K562 (cell line): ENCODE results near the gene UNC119. TPM values are rescaled to one million over a fixed set of nuclear protein-coding genes. Genes with fewer than 3 reads are reported as not detected.
A peak's percentile ranks its signal among the peaks of the same experiment; 100 is the strongest.

Experiments used
- ELF1 ChIP-seq: fragments of 200-800 bp; sonication (Bioruptor generic); IDR thresholded peaks from 2 replicates; pipeline ENCODE4 v1.6.1; 2016; ENCODE audit warnings: missing genetic modification characterization, missing compliant biosample characterization
- HNRNPLL ChIP-seq: fragments of 200-400 bp; formaldehyde crosslinking; IDR thresholded peaks from 2 replicates; pipeline ENCODE4 v1.6.1; 2017; ENCODE audit warnings: low read length, low read depth, mild to moderate bottlenecking; ENCODE audit not compliant: poor library complexity, severe bottlenecking
- NFRKB ChIP-seq: fragments of 450-650 bp; IDR thresholded peaks from 2 replicates; pipeline ENCODE4 v1.6.1; 2016; ENCODE audit warnings: low read depth
- SMARCC2 ChIP-seq: fragments of 450-650 bp; IDR thresholded peaks from 2 replicates; pipeline ENCODE4 v1.6.1; 2017; ENCODE audit warnings: antibody characterized with exemption, moderate library complexity, mild to moderate bottlenecking, low read depth
- SMARCE1 ChIP-seq: fragments of 450-650 bp; IDR thresholded peaks from 2 replicates; pipeline ENCODE4 v1.7.1; 2016; ENCODE audit warnings: mild to moderate bottlenecking
- TCF7 ChIP-seq: sonication (generic); IDR thresholded peaks from 2 replicates; pipeline ENCODE4 v1.6.1; 2016; ENCODE audit warnings: antibody characterized with exemption, borderline replicate concordance
- ZBTB8A ChIP-seq: fragments of 450-650 bp; IDR thresholded peaks from 2 replicates; pipeline ENCODE4 v1.6.1; 2018; ENCODE audit warnings: mild to moderate bottlenecking, moderate library complexity; ENCODE audit not compliant: partially characterized antibody
- polyA plus RNA-seq, 8 experiments: library from polyadenylated mRNA; depleted of rRNA in 4 of 8; stranded (reverse) in 5 of 8; unstranded in 3 of 8; fragments of >200 nt; fragmentation: Nextera tagmentation in 2 of 8; fragmentation: Illumina TruSeq in 1 of 8; extraction: Ambion mirVana in 2 of 8; extraction: Trizol in 1 of 8; gene quantifications; 2 replicates each; pipeline versions ENCODE4 v1.2.1 to v1.2.3, GENCODE V29; 2011 to 2014; ENCODE audit warnings: inconsistent platforms in 1 of 8, missing spikeins in 1 of 8
- total RNA-seq, 7 experiments: library from RNA; depleted of rRNA in 6 of 7; stranded (reverse); fragments of >200 nt in 6 of 7; fragmentation: Illumina TruSeq in 2 of 7; extraction: Trizol in 2 of 7; gene quantifications; 2 replicates each; pipeline versions ENCODE4 v1.2.1 to v1.2.3, GENCODE V29; 2011 to 2021; ENCODE audit warnings: low replicate concordance in 1 of 7
- TF ChIP-seq, protein P1 (sequence below), 2 experiments: fragments of 450-650 bp in 1 of 2; sonication (generic) in 1 of 2; formaldehyde crosslinking in 1 of 2; IDR thresholded peaks; 2 replicates each; pipeline versions ENCODE4 v1.7.1 to v1.9.0; 2016 to 2022; ENCODE audit warnings: inconsistent platforms in 1 of 2, mild to moderate bottlenecking in 1 of 2, missing genetic modification reagents in 1 of 2
- TF ChIP-seq, protein P2 (sequence below): conservative IDR thresholded peaks from 2 replicates; pipeline ENCODE4 v1.6.1; 2011; ENCODE audit warnings: low read depth, mild to moderate bottlenecking, low read length; ENCODE audit not compliant: control insufficient read depth
- TF ChIP-seq, protein P3 (sequence below): fragments of 250-450 bp; sonication (Bioruptor Pico); IDR thresholded peaks from 2 replicates; pipeline ENCODE4 v1.5.0; 2022; ENCODE audit warnings: mild to moderate bottlenecking
- TF ChIP-seq, protein P4 (sequence below): fragments of 450-650 bp; IDR thresholded peaks from 2 replicates; pipeline ENCODE4 v1.6.1; 2016; ENCODE audit warnings: borderline replicate concordance

UNC119 gene
- total and polyA plus RNA-seq, 9 of the 15 experiments (the other 6 are each of a cell fraction or from before 2014, with no cell fraction given): 0.37 to 47.7 (median 16.3) TPM

DNA sequence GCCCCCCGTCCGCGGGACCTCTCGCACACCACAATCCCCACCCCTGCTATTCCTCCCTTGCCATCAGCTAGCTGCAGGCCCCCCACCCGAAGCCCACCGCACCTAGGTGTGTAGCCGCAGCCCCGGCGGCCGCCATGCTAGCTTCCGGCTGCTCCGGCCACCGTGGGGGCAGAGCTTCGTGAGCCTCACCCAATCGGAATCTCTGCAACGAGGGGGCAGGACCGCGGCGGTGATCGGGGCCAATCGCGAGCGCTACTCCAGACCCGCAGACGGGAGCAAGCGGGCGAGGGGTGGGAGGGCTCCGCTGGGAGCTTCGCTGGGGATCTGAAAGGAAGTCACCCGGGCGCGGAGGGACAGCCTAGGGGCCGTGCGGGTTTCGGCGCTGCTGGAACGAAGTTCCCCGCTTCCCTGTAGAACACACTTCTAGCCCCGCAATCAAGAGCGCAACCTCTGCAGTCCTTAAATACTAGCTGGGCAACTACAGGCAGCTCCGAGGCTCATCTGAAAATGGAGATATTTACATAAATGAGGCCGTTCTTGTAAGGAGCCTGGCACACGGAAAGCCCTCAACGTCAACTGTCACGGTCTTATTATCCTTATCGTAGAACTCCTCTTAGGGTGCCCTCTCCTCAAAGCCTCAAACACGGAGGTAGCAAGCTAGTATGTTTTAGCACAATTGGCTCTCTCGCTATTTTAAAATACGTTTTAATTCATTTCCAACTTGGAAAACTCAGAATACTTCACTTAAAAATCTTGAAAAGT lies 19.1 kb upstream of the UNC119 start, which contains the start of gene PIGS (continued):
- TF ChIP-seq, protein P1, sequence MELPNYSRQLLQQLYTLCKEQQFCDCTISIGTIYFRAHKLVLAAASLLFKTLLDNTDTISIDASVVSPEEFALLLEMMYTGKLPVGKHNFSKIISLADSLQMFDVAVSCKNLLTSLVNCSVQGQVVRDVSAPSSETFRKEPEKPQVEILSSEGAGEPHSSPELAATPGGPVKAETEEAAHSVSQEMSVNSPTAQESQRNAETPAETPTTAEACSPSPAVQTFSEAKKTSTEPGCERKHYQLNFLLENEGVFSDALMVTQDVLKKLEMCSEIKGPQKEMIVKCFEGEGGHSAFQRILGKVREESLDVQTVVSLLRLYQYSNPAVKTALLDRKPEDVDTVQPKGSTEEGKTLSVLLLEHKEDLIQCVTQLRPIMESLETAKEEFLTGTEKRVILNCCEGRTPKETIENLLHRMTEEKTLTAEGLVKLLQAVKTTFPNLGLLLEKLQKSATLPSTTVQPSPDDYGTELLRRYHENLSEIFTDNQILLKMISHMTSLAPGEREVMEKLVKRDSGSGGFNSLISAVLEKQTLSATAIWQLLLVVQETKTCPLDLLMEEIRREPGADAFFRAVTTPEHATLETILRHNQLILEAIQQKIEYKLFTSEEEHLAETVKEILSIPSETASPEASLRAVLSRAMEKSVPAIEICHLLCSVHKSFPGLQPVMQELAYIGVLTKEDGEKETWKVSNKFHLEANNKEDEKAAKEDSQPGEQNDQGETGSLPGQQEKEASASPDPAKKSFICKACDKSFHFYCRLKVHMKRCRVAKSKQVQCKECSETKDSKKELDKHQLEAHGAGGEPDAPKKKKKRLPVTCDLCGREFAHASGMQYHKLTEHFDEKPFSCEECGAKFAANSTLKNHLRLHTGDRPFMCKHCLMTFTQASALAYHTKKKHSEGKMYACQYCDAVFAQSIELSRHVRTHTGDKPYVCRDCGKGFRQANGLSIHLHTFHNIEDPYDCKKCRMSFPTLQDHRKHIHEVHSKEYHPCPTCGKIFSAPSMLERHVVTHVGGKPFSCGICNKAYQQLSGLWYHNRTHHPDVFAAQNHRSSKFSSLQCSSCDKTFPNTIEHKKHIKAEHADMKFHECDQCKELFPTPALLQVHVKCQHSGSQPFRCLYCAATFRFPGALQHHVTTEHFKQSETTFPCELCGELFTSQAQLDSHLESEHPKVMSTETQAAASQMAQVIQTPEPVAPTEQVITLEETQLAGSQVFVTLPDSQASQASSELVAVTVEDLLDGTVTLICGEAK (IDR thresholded peaks at IDR 0.05): peak; percentile 91
- TF ChIP-seq, protein P1 (CRISPR knock-in tag; IDR thresholded peaks at IDR 0.05): no peak
- peak; percentile 38; the same call in 1 of the 2 replicates for TF ChIP-seq SMARCE1
- TF ChIP-seq NFRKB: peak; percentile 63; the same call in 1 of the 2 replicates
- TF ChIP-seq, protein P2, sequence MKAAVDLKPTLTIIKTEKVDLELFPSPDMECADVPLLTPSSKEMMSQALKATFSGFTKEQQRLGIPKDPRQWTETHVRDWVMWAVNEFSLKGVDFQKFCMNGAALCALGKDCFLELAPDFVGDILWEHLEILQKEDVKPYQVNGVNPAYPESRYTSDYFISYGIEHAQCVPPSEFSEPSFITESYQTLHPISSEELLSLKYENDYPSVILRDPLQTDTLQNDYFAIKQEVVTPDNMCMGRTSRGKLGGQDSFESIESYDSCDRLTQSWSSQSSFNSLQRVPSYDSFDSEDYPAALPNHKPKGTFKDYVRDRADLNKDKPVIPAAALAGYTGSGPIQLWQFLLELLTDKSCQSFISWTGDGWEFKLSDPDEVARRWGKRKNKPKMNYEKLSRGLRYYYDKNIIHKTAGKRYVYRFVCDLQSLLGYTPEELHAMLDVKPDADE: peak; percentile 70
- TF ChIP-seq SMARCC2: no peak
- TF ChIP-seq, protein P3, sequence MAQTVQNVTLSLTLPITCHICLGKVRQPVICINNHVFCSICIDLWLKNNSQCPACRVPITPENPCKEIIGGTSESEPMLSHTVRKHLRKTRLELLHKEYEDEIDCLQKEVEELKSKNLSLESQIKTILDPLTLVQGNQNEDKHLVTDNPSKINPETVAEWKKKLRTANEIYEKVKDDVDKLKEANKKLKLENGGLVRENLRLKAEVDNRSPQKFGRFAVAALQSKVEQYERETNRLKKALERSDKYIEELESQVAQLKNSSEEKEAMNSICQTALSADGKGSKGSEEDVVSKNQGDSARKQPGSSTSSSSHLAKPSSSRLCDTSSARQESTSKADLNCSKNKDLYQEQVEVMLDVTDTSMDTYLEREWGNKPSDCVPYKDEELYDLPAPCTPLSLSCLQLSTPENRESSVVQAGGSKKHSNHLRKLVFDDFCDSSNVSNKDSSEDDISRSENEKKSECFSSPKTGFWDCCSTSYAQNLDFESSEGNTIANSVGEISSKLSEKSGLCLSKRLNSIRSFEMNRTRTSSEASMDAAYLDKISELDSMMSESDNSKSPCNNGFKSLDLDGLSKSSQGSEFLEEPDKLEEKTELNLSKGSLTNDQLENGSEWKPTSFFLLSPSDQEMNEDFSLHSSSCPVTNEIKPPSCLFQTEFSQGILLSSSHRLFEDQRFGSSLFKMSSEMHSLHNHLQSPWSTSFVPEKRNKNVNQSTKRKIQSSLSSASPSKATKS: no peak
- TF ChIP-seq HNRNPLL: peak; percentile 74
- TF ChIP-seq ZBTB8A: no peak
- TF ChIP-seq ELF1 (tag): peak; percentile 51; the same call in 1 of the 2 replicates
- 0 out of 2 replicates have a peak, but pooled peaks have one; percentile 41 for TF ChIP-seq TCF7
- TF ChIP-seq, protein P4, sequence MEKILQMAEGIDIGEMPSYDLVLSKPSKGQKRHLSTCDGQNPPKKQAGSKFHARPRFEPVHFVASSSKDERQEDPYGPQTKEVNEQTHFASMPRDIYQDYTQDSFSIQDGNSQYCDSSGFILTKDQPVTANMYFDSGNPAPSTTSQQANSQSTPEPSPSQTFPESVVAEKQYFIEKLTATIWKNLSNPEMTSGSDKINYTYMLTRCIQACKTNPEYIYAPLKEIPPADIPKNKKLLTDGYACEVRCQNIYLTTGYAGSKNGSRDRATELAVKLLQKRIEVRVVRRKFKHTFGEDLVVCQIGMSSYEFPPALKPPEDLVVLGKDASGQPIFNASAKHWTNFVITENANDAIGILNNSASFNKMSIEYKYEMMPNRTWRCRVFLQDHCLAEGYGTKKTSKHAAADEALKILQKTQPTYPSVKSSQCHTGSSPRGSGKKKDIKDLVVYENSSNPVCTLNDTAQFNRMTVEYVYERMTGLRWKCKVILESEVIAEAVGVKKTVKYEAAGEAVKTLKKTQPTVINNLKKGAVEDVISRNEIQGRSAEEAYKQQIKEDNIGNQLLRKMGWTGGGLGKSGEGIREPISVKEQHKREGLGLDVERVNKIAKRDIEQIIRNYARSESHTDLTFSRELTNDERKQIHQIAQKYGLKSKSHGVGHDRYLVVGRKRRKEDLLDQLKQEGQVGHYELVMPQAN: 0 out of 2 replicates have a peak, but pooled peaks have one; percentile 2
